HCT116 (cell line): Measurements from ENCODE around the gene RMI2. TPM values are rescaled to one million over a fixed set of nuclear protein-coding genes. Genes with fewer than 3 reads are reported as not detected.

Experiments used
- ATAC-seq: fragments of 200-7000 bp; cut with Tn5 transposase; 2 replicates; pipeline ENCODE4 v1.9.1; 2020; ENCODE audit warnings: mild to moderate bottlenecking, moderate library complexity
- BruUV-seq: library from RNA; stranded (reverse); fragments of 400-500 nt; replicated peaks from 2 replicates; lab custom pipeline; 2021; lab: Mats Ljungman, UMichigan
- CTCF ChIA-PET: fragments of 300-600 bp; sonication (Branson Sonifier 250); formaldehyde crosslinking; loops from one replicate; lab custom pipeline; 2021; ENCODE audit warnings: antibody characterized with exemption; lab: Charles Lee
- POLR2A ChIA-PET: fragments of 300-600, 350-600 bp; sonication (Branson Sonifier 250); formaldehyde crosslinking; loops from one replicate; lab custom pipeline; 2021; ENCODE audit warnings: antibody characterized with exemption; lab: Charles Lee
- RAD21 ChIA-PET, 2 experiments: fragments of 300-600 bp; sonication (Branson Sonifier 250); formaldehyde crosslinking; loops; one replicate each; lab custom pipeline; 2023; ENCODE audit warnings: low total read pairs in 2 of 2; ENCODE audit not compliant: uncharacterized antibody in 2 of 2, unreplicated experiment in 2 of 2, low non-redundant PET in 1 of 2; lab: Charles Lee
- DNase-seq: peaks from one replicate; pipeline ENCODE4 v3.0.0-alpha.2; 2010; ENCODE audit warnings: low read depth, low spot score
- H2AFZ ChIP-seq: fragments of 200-600 bp; shearing (Covaris generic), sonication (generic); 2 replicates; pipeline ENCODE4 v1.6.1; 2017; ENCODE audit warnings: low read depth, mixed run types, mixed read lengths, antibody characterized with exemption, low read length; ENCODE audit not compliant: poor library complexity, severe bottlenecking
- H3K27ac ChIP-seq: 2 replicates; pipeline ENCODE4 v1.5.1; 2012; ENCODE audit warnings: low read depth, low read length
- H3K27me3 ChIP-seq: fragments of 200-600 bp; sonication (generic); 2 replicates; pipeline ENCODE4 v1.6.1; 2016; ENCODE audit warnings: mixed run types, low read length, mixed read lengths; ENCODE audit not compliant: insufficient read depth
- H3K36me3 ChIP-seq, 2 experiments: fragments of 200-500 bp in 1 of 2; fragments of 200-600 bp in 1 of 2; sonication (Bioruptor generic) in 1 of 2; sonication (generic) in 1 of 2; 2 replicates each; pipeline versions ENCODE4 v1.5.1 to v1.6.1; 2014 to 2016; ENCODE audit warnings: low read length in 2 of 2, inconsistent platforms in 1 of 2, mixed read lengths in 1 of 2, mixed run types in 1 of 2; ENCODE audit not compliant: insufficient read depth in 2 of 2, control insufficient read depth in 1 of 2
- H3K4me1 ChIP-seq, 2 experiments: fragments of 200-600 bp in 1 of 2; sonication (generic) in 1 of 2; 2 replicates each; pipeline versions ENCODE4 v1.5.1 to v1.6.1; 2012 to 2017; ENCODE audit warnings: low read length in 2 of 2, inconsistent platforms in 1 of 2, mild to moderate bottlenecking in 1 of 2, mixed read lengths in 1 of 2, mixed run types in 1 of 2, moderate library complexity in 1 of 2; ENCODE audit not compliant: insufficient read depth in 2 of 2, control insufficient read depth in 1 of 2
- H3K4me2 ChIP-seq: fragments of 200-600 bp; sonication (generic); 2 replicates; pipeline ENCODE4 v1.6.1; 2017; ENCODE audit warnings: mixed run types, low read length, mixed read lengths
- H3K4me3 ChIP-seq, 2 experiments: fragments of 200-600 bp in 1 of 2; sonication (generic) in 1 of 2; replicated peaks in 1 of 2; 2 replicates each; pipeline ENCODE4 v1.5.1; 2011 to 2016; ENCODE audit warnings: low read length in 2 of 2, control low read depth in 1 of 2, low read depth in 1 of 2, mild to moderate bottlenecking in 1 of 2, mixed read lengths in 1 of 2, mixed run types in 1 of 2
- H3K79me2 ChIP-seq: fragments of 200-600 bp; sonication (generic); 2 replicates; pipeline ENCODE4 v1.6.1; 2017; ENCODE audit warnings: mild to moderate bottlenecking, mixed run types, low read length, moderate library complexity, mixed read lengths; ENCODE audit not compliant: insufficient read depth
- H3K9ac ChIP-seq: fragments of 200-600 bp; sonication (generic); 2 replicates; pipeline ENCODE4 v1.6.1; 2016; ENCODE audit warnings: low read length, mixed read lengths
- H3K9me2 ChIP-seq: fragments of 200-600 bp; sonication (generic), shearing (Covaris generic); 2 replicates; pipeline ENCODE4 v1.6.1; 2017; ENCODE audit warnings: mixed run types, mild to moderate bottlenecking, moderate library complexity; ENCODE audit not compliant: insufficient read depth
- H3K9me3 ChIP-seq, 2 experiments: fragments of 200-500 bp in 1 of 2; fragments of 200-600 bp in 1 of 2; sonication (Bioruptor generic) in 1 of 2; sonication (generic) in 1 of 2; 2 replicates each; pipeline ENCODE4 v1.6.1; 2014 to 2017; ENCODE audit warnings: low read length in 2 of 2, mixed read lengths in 2 of 2, inconsistent platforms in 1 of 2, low read depth in 1 of 2, mild to moderate bottlenecking in 1 of 2, mixed run types in 1 of 2, moderate library complexity in 1 of 2; ENCODE audit not compliant: control insufficient read depth in 1 of 2, insufficient read depth in 1 of 2
- H4K20me1 ChIP-seq: fragments of 200-600 bp; sonication (generic), shearing (Covaris generic); 2 replicates; pipeline ENCODE4 v1.6.1; 2017; ENCODE audit warnings: mixed run types, mild to moderate bottlenecking, moderate library complexity; ENCODE audit not compliant: insufficient read depth
- CEBPB ChIP-seq: IDR thresholded peaks from 2 replicates; pipeline ENCODE4 v1.6.1; 2012; ENCODE audit warnings: low read depth
- CTCF ChIP-seq, 3 experiments: fragments of 200-600 bp in 1 of 3; sonication (generic) in 1 of 3; IDR thresholded peaks in 2 of 3; conservative IDR thresholded peaks in 1 of 3; 2 replicates each; pipeline ENCODE4 v1.5.1; 2012 to 2017; ENCODE audit warnings: low read depth in 2 of 3, low read length in 2 of 3, antibody characterized with exemption in 1 of 3, borderline replicate concordance in 1 of 3, control low read depth in 1 of 3, mild to moderate bottlenecking in 1 of 3, mixed read lengths in 1 of 3, mixed run types in 1 of 3, moderate library complexity in 1 of 3; ENCODE audit not compliant: insufficient read depth in 1 of 3
- EGR1 ChIP-seq: IDR thresholded peaks from 2 replicates; pipeline ENCODE4 v1.6.1; 2012; ENCODE audit warnings: low read depth
- POLR2A ChIP-seq: IDR thresholded peaks from 2 replicates; pipeline ENCODE4 v1.7.0; 2011; ENCODE audit warnings: borderline replicate concordance; ENCODE audit not compliant: insufficient read depth, insufficient read length; ENCODE audit errors: extremely low read depth
- RAD21 ChIP-seq: IDR thresholded peaks from 2 replicates; pipeline ENCODE4 v1.6.1; 2012; ENCODE audit warnings: low read depth, mild to moderate bottlenecking
- REST ChIP-seq: IDR thresholded peaks from 2 replicates; pipeline ENCODE4 v1.6.1; 2012; ENCODE audit warnings: low read depth
- TCF7L2 ChIP-seq: IDR thresholded peaks from 2 replicates; pipeline ENCODE4 v1.7.0; 2011; ENCODE audit warnings: borderline replicate concordance, inconsistent platforms; ENCODE audit not compliant: insufficient read depth, insufficient read length; ENCODE audit errors: extremely low read depth
- ZBTB33 ChIP-seq: IDR thresholded peaks from 2 replicates; pipeline ENCODE4 v1.6.1; 2011; ENCODE audit warnings: mild to moderate bottlenecking, low read length, moderate library complexity; ENCODE audit not compliant: insufficient replicate concordance; ENCODE audit errors: extremely low read depth
- intact Hi-C: fragments of 100-400 bp; cut with micrococcal nuclease; formaldehyde crosslinking; loops from 2 replicates; pipeline ENCODE4 v1.10.0; 2022
- total RNA-seq: library from RNA; stranded (reverse); gene quantifications from one replicate; pipeline ENCODE4 v1.2.1, GENCODE V29; 2021; ENCODE audit not compliant: unreplicated experiment

RMI2 gene
- total RNA-seq, 1 experiment from 2014 or later: 19.9 TPM

GRCh38 chr16:11386054-11386680 is 40.9 kb downstream of the RMI2 start (continued):
- no peak for TF ChIP-seq REST
- TF ChIP-seq CEBPB: no peak
- no peak for TF ChIP-seq ZBTB33
- TF ChIP-seq POLR2A: no peak
- no peak for TF ChIP-seq EGR1

GRCh38 chr16:11386791-11387546 is 41.7 kb downstream of the RMI2 start:
- no peaks in the 10 kb centered on the region for H3K79me2 ChIP-seq
- ATAC-seq: peak; percentile 96
- no peak overlapping the region for H3K27ac ChIP-seq
- no peak overlapping the region for H2AFZ ChIP-seq
- RAD21 ChIA-PET: no interaction called here
- H3K4me1 ChIP-seq: peaks cover 0 to 20% of the 10 kb centered on the region in 2 experiments; a peak in 1 of 4 replicates
- TF ChIP-seq RAD21 (peak; percentile 59), CTCF (IDR thresholded peaks at IDR 0.05 in 2 of 3, conservative IDR thresholded peaks at IDR 0.05 in 1 of 3; ENCODE audit: borderline replicate concordance in 1 of 3, insufficient read depth in 1 of 3, low read depth in 2 of 3, low read length in 2 of 3) (peak; percentile 42 to 78 (median 67); a peak in 5 of 6 replicates), TCF7L2 (no peak)
- DNase-seq: no peak
- intact Hi-C loops: no loop called here
- H3K4me2 ChIP-seq: peak overlapping the region; percentile 25
- H3K9ac ChIP-seq: no peak overlapping the region
- H3K4me3 ChIP-seq: no peak overlapping the region
- no peaks in the 10 kb centered on the region for H3K9me2 ChIP-seq
- CTCF ChIA-PET: interaction anchor here (0.6 to 2.8 kb wide), 12 partner anchors 9 to 681 kb away, joined by 3 to 12 read pairs (median 4); partner anchors contain the start of gene SOCS1
- H3K36me3 ChIP-seq: no peaks in the 10 kb centered on the region
- no peaks in the 10 kb centered on the region for H4K20me1 ChIP-seq
- no peaks in the 10 kb centered on the region for H3K27me3 ChIP-seq
- POLR2A ChIA-PET: interaction anchor here (1.2 kb wide), 1 partner anchor 131 kb away, joined by 4 read pairs; the partner anchor contains the start of gene SOCS1
- no peaks in the 10 kb centered on the region for H3K9me3 ChIP-seq
- no TSS peak for BruUV-seq
